Heart left ventricle (tissue), 16 donors: ENCODE measurements around the gene GATA2. TPM values are rescaled to one million over a fixed set of nuclear protein-coding genes. Genes with fewer than 3 reads are reported as not detected.

Experiments
- ATAC-seq, 4 donors: fragments of 200-7000 bp; cut with Tn5 transposase; one replicate each; pipeline ENCODE4 v1.9.1; 2020 to 2022; ENCODE audit warnings: moderate library complexity in 4 of 4, mild to moderate bottlenecking in 3 of 4, moderate number of reproducible peaks in 1 of 4
- DNase-seq, 5 donors: peaks; one replicate each; pipeline ENCODE4 v3.0.0-alpha.2; 2020
- H3K27ac ChIP-seq, 12 donors: fragments of 200-600 bp; sonication (generic) in 4 of 12; one replicate each; pipeline versions ENCODE4 v1.5.0 to v1.8.0; 2016 to 2022; ENCODE audit warnings: mild to moderate bottlenecking in 2 of 12
- H3K27me3 ChIP-seq, 9 donors: fragments of 200-600 bp; sonication (generic) in 2 of 9; one replicate each; pipeline versions ENCODE4 v1.5.1 to v1.8.0; 2016 to 2022; ENCODE audit warnings: mild to moderate bottlenecking in 3 of 9
- H3K36me3 ChIP-seq, 9 donors: fragments of 200-600 bp; sonication (generic) in 2 of 9; one replicate each; pipeline versions ENCODE4 v1.5.0 to v1.8.0; 2018 to 2022; ENCODE audit warnings: mild to moderate bottlenecking in 2 of 9
- H3K4me1 ChIP-seq, 12 donors: fragments of 200-600 bp; sonication (generic) in 4 of 12; one replicate each; pipeline versions ENCODE4 v1.5.0 to v1.8.0; 2016 to 2022; ENCODE audit warnings: mild to moderate bottlenecking in 3 of 12
- H3K4me3 ChIP-seq, 12 donors: fragments of 200-600 bp; sonication (generic) in 4 of 12; one replicate each; pipeline versions ENCODE4 v1.5.0 to v1.8.0; 2017 to 2022; ENCODE audit warnings: mild to moderate bottlenecking in 9 of 12, moderate library complexity in 4 of 12
- H3K9me3 ChIP-seq, 12 donors: fragments of 200-600 bp; sonication (generic) in 4 of 12; one replicate each; pipeline versions ENCODE4 v1.5.0 to v1.8.0; 2016 to 2022; ENCODE audit warnings: mild to moderate bottlenecking in 1 of 12
- POLR2A ChIP-seq, 2 donors: fragments of 450-650 bp; IDR thresholded peaks; one replicate each; pipeline ENCODE4 v1.6.1; 2017; ENCODE audit warnings: antibody characterized with exemption in 2 of 2, mild to moderate bottlenecking in 2 of 2, moderate library complexity in 2 of 2
- WGBS, 4 donors: extraction: QIAGEN DNeasy Blood & Tissue Kit in 2 of 4; methylation state at CpG; one replicate each; pipeline versions ENCODE4 v1.1.5 to v1.1.7; 2013 to 2018; 5-methylcytosine and 5-hydroxymethylcytosine counted together
- intact Hi-C, 10 donors: fragments of 100-400 bp; cut with DNase I; formaldehyde crosslinking; loops; one replicate each; pipeline versions ENCODE4 v1.11.1 to v1.14.2; 2022
- polyA plus RNA-seq, 2 donors: library from polyadenylated mRNA; stranded (reverse); fragments of 200-250 nt; gene quantifications; one replicate each; pipeline ENCODE4 v1.2.3, GENCODE V29; 2013
- total RNA-seq, 9 donors: library from RNA; depleted of rRNA in 2 of 9; stranded (reverse); fragments of >200 nt in 2 of 9; fragmentation: NEBNext Ultra II Directional in 3 of 9; extraction: Animal tissue kit (Norgen Biotek cat#: 25700) in 3 of 9; gene quantifications; one replicate each; pipeline versions ENCODE4 v1.1.0 to v1.2.4, GENCODE V29; 2016 to 2023
- TF ChIP-seq, protein P1 (sequence below), 12 donors: fragments of 200-600 bp; sonication (generic) in 4 of 12; IDR thresholded peaks; one replicate each; pipeline versions ENCODE4 v1.5.0 to v1.8.0; 2018 to 2022; ENCODE audit warnings: antibody characterized with exemption in 12 of 12, mild to moderate bottlenecking in 5 of 12
- donor health status: ischemic (EF 13 %, LVEDD 7.1; RV severe dilation, severe dysfunction).
- donor health status: healthy with polysubstance abuse.
- donor health status: DM: no; HTN: yes; CAD: no.
- donor health status: DM: no; HTN: no; CAD: no.
- donor health status: ischemic (EF 25% LVEDD 6.9; RV normal size, moderate dysfunction).
- donor health status: ischemic (EF 25% LVEDD 5.7; RV mildly dilated, moderate dysfunction).
- donor health status: healthy.
- donor health status: DM: yes; HTN: yes; CAD: no.
- donor health status: ischemic (EF 35%, LVEDD 5.7; RV mildly dilated, moderate dysfunction).
- donor health status: nonischemic (EF 11% LVEDD 7.7; RV severe dilation, severe dysfunction).
- donor health status: DM: yes; HTN: yes; CAD: no.
- donor health status: PGD.
- donor health status: ischemic (EF 29% LVEDD 5.4; RV normal size, mild dysfunction).
- donor health status: nonischemic (EF 23%, LVEDD 6.1; RV moderate dilation, normal function).

The GATA2 gene
- total and polyA plus RNA-seq, 11 donors = 6.0 to 30.7 (median 12.8) TPM

GRCh38 chr3:128491941-128492670 lies 895 bp downstream of the GATA2 start:
- Histone ChIP-seq H3K36me3 (peaks cover 0 to 9% (median 0%) of the 10 kb centered on the region in 9 donors), H3K27me3 (peaks cover 33 to 89% (median 66%) of the 10 kb centered on the region in 9 donors), H3K9me3 (no peaks in the 10 kb centered on the region), H3K27ac (no peak overlapping the region), H3K4me3 (peak overlapping the region in 9 of 12 donors; percentile 2 to 84 (median 29)), H3K4me1 (peaks cover 6 to 71% (median 41%) of the 10 kb centered on the region in 12 donors)
- no peak for TF ChIP-seq POLR2A (IDR thresholded peaks at IDR 0.05)
- TF ChIP-seq, protein P1, sequence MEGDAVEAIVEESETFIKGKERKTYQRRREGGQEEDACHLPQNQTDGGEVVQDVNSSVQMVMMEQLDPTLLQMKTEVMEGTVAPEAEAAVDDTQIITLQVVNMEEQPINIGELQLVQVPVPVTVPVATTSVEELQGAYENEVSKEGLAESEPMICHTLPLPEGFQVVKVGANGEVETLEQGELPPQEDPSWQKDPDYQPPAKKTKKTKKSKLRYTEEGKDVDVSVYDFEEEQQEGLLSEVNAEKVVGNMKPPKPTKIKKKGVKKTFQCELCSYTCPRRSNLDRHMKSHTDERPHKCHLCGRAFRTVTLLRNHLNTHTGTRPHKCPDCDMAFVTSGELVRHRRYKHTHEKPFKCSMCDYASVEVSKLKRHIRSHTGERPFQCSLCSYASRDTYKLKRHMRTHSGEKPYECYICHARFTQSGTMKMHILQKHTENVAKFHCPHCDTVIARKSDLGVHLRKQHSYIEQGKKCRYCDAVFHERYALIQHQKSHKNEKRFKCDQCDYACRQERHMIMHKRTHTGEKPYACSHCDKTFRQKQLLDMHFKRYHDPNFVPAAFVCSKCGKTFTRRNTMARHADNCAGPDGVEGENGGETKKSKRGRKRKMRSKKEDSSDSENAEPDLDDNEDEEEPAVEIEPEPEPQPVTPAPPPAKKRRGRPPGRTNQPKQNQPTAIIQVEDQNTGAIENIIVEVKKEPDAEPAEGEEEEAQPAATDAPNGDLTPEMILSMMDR (IDR thresholded peaks at IDR 0.05) = no peak
- 23 to 52% (median 40%) methylated on average over 69 to 70 of the region's 70 CpGs for WGBS, 4 donors
- intact Hi-C loops = loop anchor here in 5 of 10 donors (5.0 to 10.0 kb wide), 5 partner anchors 167 to 397 kb away; no protein-coding TSS in a partner anchor
- ATAC-seq = no peak
- DNase-seq = peak in 1 of 5 donors; percentile 6

DNA sequence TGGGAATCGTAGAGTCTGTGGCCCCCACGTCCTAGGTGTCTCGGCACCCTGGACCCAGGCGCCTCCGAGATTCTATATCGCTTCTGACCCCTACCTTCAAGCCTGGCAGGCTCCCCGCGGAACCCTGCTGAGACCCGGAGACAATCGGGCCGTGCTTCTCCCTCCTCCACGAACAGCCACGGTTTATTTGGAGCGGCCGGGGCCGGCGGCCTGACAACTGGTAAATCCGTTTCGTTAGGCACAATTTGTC lies 1.4 kb downstream of the GATA2 start:
- H3K27me3 ChIP-seq = peaks cover 29 to 89% (median 69%) of the 10 kb centered on the region in 9 donors
- H3K9me3 ChIP-seq = no peaks in the 10 kb centered on the region
- peak overlapping the region in 8 of 12 donors; percentile 60 to 84 (median 72) for H3K4me3 ChIP-seq
- ATAC-seq = no peak
- peak in 2 of 5 donors; percentile 13 to 24 for DNase-seq
- no peak overlapping the region for H3K27ac ChIP-seq
- H3K36me3 ChIP-seq = peaks cover 0 to 9% (median 0%) of the 10 kb centered on the region in 9 donors
- intact Hi-C loops = loop anchor here in 5 of 10 donors (5.0 to 10.0 kb wide), 5 partner anchors 167 to 397 kb away; no protein-coding TSS in a partner anchor
- 23 to 69% (median 35%) methylated on average over 19 of the region's 19 CpGs for WGBS, 4 donors
- peaks cover 1 to 71% (median 40%) of the 10 kb centered on the region in 12 donors for H3K4me1 ChIP-seq
- TF ChIP-seq, protein P1 (IDR thresholded peaks at IDR 0.05) = no peak
- TF ChIP-seq POLR2A (IDR thresholded peaks at IDR 0.05) = no peak

DNA sequence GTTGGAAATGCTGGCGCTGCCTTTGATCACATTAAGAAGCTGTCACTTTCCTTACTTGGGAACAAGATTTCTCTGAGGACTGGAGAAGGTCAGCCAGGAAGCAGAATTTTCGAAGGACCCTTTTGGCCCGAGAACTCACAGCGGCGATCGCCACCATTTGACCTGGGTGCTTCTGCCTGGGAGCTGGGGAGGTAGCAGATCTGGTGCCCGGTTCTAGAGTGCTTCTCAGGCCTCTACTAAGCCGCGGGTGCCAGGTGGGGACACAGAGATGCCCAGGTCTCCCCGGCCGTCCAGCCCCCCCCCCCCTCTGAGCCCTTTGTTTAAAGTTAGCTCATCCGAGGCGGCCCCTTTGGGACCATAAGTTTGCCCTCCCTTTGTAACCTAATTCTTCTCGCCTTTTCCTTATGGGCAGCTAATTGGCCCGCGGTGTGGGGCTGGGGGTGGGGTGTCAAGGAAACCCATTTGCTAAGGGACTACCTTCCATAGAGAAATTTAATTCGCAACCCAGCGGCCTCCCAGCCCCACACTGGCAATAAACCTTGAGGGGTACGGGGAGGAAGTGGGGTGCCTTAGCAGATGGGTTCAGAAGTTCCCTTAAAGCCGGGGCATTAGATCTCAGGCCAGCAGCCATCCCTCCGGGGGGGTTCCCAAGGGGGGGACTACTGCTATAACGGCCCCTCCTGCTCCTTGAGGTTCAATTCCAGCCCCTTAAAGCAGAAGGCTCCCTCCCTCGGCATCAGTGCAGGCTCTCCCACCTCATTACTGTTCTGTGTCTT lies 1.9 kb downstream of the GATA2 start:
- TF ChIP-seq, protein P1 (IDR thresholded peaks at IDR 0.05) = no peak
- TF ChIP-seq POLR2A (IDR thresholded peaks at IDR 0.05) = no peak
- peaks cover 0 to 72% (median 42%) of the 10 kb centered on the region in 12 donors for H3K4me1 ChIP-seq
- H3K4me3 ChIP-seq = peak overlapping the region; percentile 59 to 84 (median 70)
- peak overlapping the region in 7 of 12 donors; percentile 82 to 98 (median 95) for H3K27ac ChIP-seq
- peaks cover 28 to 89% (median 70%) of the 10 kb centered on the region in 9 donors for H3K27me3 ChIP-seq
- peak in 2 of 5 donors; percentile 6 to 16 for DNase-seq
- WGBS, 4 donors = 26 to 36% (median 33%) methylated on average over 21 to 23 of the region's 23 CpGs
- intact Hi-C loops = loop anchor here in 5 of 10 donors (5.0 to 10.0 kb wide), 5 partner anchors 166 to 396 kb away; no protein-coding TSS in a partner anchor
- no peaks in the 10 kb centered on the region for H3K9me3 ChIP-seq
- H3K36me3 ChIP-seq = peaks cover 0 to 13% (median 0%) of the 10 kb centered on the region in 9 donors
- ATAC-seq = no peak

GRCh38 chr3:128490650-128490914 lies 2.4 kb downstream of the GATA2 start:
- Histone ChIP-seq H3K4me3 (peak overlapping the region; percentile 59 to 84 (median 70)), H3K4me1 (peaks cover 0 to 77% (median 42%) of the 10 kb centered on the region in 12 donors), H3K36me3 (peaks cover 0 to 18% (median 0%) of the 10 kb centered on the region in 9 donors), H3K9me3 (no peaks in the 10 kb centered on the region), H3K27ac (peak overlapping the region; percentile 64 to 98 (median 93)), H3K27me3 (peaks cover 28 to 93% (median 75%) of the 10 kb centered on the region in 9 donors)
- WGBS, 4 donors = 17 to 31% (median 25%) methylated on average over 8 to 10 of the region's 10 CpGs
- ATAC-seq (no peak), DNase-seq (no peak)
- intact Hi-C loops = loop anchor here in 5 of 10 donors (5.0 to 10.0 kb wide), 5 partner anchors 166 to 396 kb away; no protein-coding TSS in a partner anchor
- TF ChIP-seq, protein P1 (IDR thresholded peaks at IDR 0.05) = no peak
